Raji (cell line): Measurements from ENCODE around the gene TCF12.

Source experiments
- POLR2A ChIP-seq: IDR thresholded peaks from 2 replicates; pipeline ENCODE4 v1.6.1; 2011; ENCODE audit warnings: low read depth, low read length, control low read depth; ENCODE audit not compliant: insufficient read depth

The TCF12 gene

GRCh38 chr15:57124036-57124435 is 205.6 kb downstream of the TCF12 start:
- no peak for TF ChIP-seq POLR2A

GRCh38 chr15:57129064-57129463 is 210.6 kb downstream of the TCF12 start:
- TF ChIP-seq POLR2A = no peak

- no peak for TF ChIP-seq POLR2A
These were observed 212.5 kb downstream of the TCF12 start for GRCh38 chr15:57130956-57131355.

- TF ChIP-seq POLR2A = no peak
These were observed 214.9 kb downstream of the TCF12 start for GRCh38 chr15:57133127-57133968.

GRCh38 chr15:57134071-57134605 is 215.7 kb downstream of the TCF12 start:
- no peak for TF ChIP-seq POLR2A

GRCh38 chr15:57134851-57135250 is 216.4 kb downstream of the TCF12 start:
- TF ChIP-seq POLR2A = no peak

GRCh38 chr15:57135800-57136199 is 217.4 kb downstream of the TCF12 start:
- TF ChIP-seq POLR2A = no peak

GRCh38 chr15:57138349-57138788 is 219.9 kb downstream of the TCF12 start:
- TF ChIP-seq POLR2A = no peak

- no peak for TF ChIP-seq POLR2A
These were observed 225.2 kb downstream of the TCF12 start for GRCh38 chr15:57143511-57144078.

GRCh38 chr15:57144448-57144847 is 226.0 kb downstream of the TCF12 start:
- TF ChIP-seq POLR2A = no peak

- no peak for TF ChIP-seq POLR2A
These were observed 228.2 kb downstream of the TCF12 start for GRCh38 chr15:57146506-57147201.

GRCh38 chr15:57147621-57148020 is 229.2 kb downstream of the TCF12 start:
- no peak for TF ChIP-seq POLR2A

GRCh38 chr15:57148262-57148661 is 229.8 kb downstream of the TCF12 start:
- TF ChIP-seq POLR2A = no peak

- no peak for TF ChIP-seq POLR2A
These were observed 230.8 kb downstream of the TCF12 start for GRCh38 chr15:57149196-57149595.

- no peak for TF ChIP-seq POLR2A
These were observed 231.8 kb downstream of the TCF12 start for GRCh38 chr15:57150066-57150865.
